KMS-11 (cell line): ENCODE results near the gene COG4.
A peak's percentile ranks its signal among the peaks of the same experiment; 100 is the strongest.

Source experiments
- H2AFZ ChIP-seq: fragments of 200-600 bp; sonication (generic); 2 replicates; pipeline ENCODE4 v1.6.1; 2016; ENCODE audit warnings: antibody characterized with exemption, mixed run types, low read depth
- H3K27ac ChIP-seq: fragments of 200-600 bp; sonication (generic); 2 replicates; pipeline ENCODE4 v1.6.1; 2016; ENCODE audit warnings: mild to moderate bottlenecking, mixed run types
- H3K27me3 ChIP-seq: fragments of 200-600 bp; sonication (generic); 2 replicates; pipeline ENCODE4 v1.6.1; 2017; ENCODE audit warnings: mild to moderate bottlenecking, low read depth, mixed run types, moderate library complexity; ENCODE audit not compliant: insufficient read depth
- H3K36me3 ChIP-seq: fragments of 200-600 bp; sonication (generic); 2 replicates; pipeline ENCODE4 v1.6.1; 2017; ENCODE audit warnings: mild to moderate bottlenecking, mixed run types; ENCODE audit not compliant: insufficient read depth
- H3K4me1 ChIP-seq: fragments of 200-600 bp; sonication (generic); 2 replicates; pipeline ENCODE4 v1.6.1; 2016; ENCODE audit warnings: mild to moderate bottlenecking, low read depth, mixed run types; ENCODE audit not compliant: poor library complexity, severe bottlenecking
- H3K4me2 ChIP-seq: fragments of 200-600 bp; sonication (generic); 2 replicates; pipeline ENCODE4 v1.7.0; 2016; ENCODE audit warnings: mild to moderate bottlenecking, mixed run types
- H3K4me3 ChIP-seq: fragments of 200-600 bp; sonication (generic); IDR thresholded peaks from 2 replicates; pipeline ENCODE4 v1.6.1; 2017; ENCODE audit warnings: low read depth, low read length, mixed read lengths; ENCODE audit not compliant: insufficient read depth
- H3K79me2 ChIP-seq: fragments of 200-600 bp; sonication (generic); 2 replicates; pipeline ENCODE4 v1.6.1; 2016; ENCODE audit warnings: low read depth, mixed run types; ENCODE audit not compliant: insufficient read depth
- H3K9ac ChIP-seq: fragments of 200-600 bp; sonication (generic); 2 replicates; pipeline ENCODE4 v1.6.1; 2016; ENCODE audit warnings: mild to moderate bottlenecking, mixed run types
- H4K20me1 ChIP-seq: fragments of 200-600 bp; sonication (generic); 2 replicates; pipeline ENCODE4 v1.6.1; 2016; ENCODE audit warnings: mild to moderate bottlenecking, mixed run types; ENCODE audit not compliant: insufficient read depth
- CTCF ChIP-seq: fragments of 200-600 bp; sonication (generic); conservative IDR thresholded peaks from 2 replicates; pipeline ENCODE4 v1.6.1; 2017; ENCODE audit warnings: low read depth, mild to moderate bottlenecking, antibody characterized with exemption, low read length, moderate library complexity, mixed read lengths

COG4 gene

GRCh38 chr16:70430667-70431536 lies 92.5 kb downstream of the COG4 start:
- no peak overlapping the region for H2AFZ ChIP-seq
- H3K27ac ChIP-seq = peak overlapping the region; percentile 98
- peak overlapping the region; percentile 98 for H3K4me2 ChIP-seq
- H3K9ac ChIP-seq = peak overlapping the region; percentile 35; the same call in 1 of the 2 replicates
- no peaks in the 10 kb centered on the region for H4K20me1 ChIP-seq
- H3K36me3 ChIP-seq = no peaks in the 10 kb centered on the region; the same call in 1 of the 2 replicates
- H3K27me3 ChIP-seq = no peaks in the 10 kb centered on the region
- H3K4me1 ChIP-seq = peaks cover 97% of the 10 kb centered on the region
- no peak overlapping the region for H3K4me3 ChIP-seq
- H3K79me2 ChIP-seq = peaks cover 89% of the 10 kb centered on the region
- no peak for TF ChIP-seq CTCF
